Stimulated activated CD4-positive, alpha-beta T cell treated with anti-CD3 and anti-CD28 coated beads, Interleukin-4, amount 100 ng/mL, for 48 hours (primary cell): ENCODE measurements around the gene MAPK8.

Experiments
- DNase-seq, 2 donors: peaks; one replicate each; pipeline ENCODE4 v3.0.0-alpha.2; 2020; ENCODE audit warnings: low read depth in 2 of 2

MAPK8 gene

DNA sequence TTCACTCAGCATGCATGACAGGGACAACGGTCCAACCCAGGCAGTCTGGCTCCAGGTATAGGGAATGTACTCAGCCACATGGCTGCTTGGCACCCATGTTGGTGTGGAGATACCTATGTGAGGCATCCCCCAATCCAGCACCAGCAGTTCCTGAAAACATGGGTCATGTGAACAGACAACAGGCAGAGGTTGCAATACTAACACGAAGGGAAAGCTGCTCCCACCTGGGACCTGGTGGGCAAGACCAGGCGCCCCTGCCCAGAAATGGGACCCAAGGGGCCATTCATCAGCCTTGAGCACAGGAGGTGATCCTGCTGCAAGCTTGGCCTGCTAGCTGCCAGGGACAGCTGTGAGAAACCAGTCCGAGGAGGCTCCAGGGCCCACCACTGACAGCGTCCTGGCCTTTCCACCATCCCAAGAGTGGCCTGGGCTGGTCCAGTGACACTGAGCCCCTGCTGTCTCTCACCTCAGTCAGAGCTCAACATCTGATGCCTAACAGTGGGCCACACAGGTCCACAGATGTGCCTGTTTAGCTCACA lies 156.1 kb downstream of the MAPK8 start:
- no peak for DNase-seq

DNA sequence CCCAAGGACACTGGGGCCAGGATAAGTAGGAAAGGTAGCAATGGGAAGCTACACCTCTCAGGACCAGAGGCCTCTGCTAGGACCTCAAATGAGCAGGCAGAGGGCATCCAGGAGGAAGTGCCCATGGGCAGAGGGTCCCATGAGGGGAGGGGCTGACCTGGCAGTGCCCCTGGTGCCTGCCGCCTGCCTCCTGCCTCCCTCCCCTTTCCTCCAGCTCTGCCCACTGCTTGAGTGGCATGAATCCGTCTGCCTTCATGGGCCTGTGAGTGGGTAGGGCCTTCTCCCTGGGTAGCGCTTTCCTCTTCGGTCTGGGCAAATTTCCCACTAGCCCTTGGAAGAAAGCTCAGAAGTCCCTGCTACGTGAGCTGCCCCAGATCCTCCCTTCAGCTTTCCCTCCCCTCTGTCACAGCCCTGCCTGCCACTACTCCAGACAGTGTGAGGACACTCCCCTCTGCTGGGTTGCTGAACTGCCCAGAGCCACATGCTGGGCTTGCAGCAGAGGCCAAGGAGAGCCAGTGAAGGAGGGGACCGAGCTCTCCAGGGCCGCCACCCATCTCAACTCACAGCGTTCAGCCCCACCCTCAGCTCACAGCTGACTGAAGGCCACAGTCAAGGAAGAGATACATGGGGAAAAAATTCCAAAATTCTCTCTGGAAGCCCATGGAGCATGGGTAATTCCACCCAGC lies 157.0 kb downstream of the MAPK8 start:
- no peak for DNase-seq

DNA sequence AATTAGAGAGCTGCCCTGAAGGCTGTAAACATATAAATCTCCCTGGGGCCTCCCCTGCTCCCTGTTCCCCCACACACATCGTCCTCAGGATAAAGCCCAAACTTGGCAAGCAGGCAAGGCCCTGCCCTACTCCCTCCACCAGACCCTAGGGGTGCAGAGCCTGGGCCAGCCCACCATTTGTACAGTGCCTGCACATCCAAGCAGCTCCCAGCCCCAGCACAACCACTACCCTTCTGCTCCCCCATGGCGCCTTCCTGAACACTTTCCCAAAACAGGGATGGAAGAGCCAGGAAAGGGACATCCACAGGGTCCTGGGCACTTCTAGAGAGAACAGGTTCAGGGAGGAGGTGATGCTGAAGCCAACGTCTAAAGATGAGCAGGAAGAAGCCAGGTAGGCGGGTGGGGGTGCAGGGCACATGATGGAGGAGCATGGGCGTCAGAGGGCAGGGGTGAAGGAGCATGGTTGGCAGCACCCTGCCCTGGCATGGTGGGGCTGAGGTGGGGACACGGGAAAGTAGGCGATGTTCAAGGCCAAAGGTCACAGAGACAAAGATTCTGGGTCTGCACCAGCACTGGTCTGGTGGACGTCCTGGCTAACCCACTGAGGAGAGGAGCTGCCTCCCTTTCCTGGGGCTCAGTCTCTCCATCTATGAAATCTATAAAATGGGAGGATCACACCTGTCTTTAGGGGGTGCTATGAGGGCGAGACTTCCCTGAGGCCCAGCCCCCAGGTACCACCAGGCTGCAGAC lies 157.8 kb downstream of the MAPK8 start:
- no peak for DNase-seq

DNA sequence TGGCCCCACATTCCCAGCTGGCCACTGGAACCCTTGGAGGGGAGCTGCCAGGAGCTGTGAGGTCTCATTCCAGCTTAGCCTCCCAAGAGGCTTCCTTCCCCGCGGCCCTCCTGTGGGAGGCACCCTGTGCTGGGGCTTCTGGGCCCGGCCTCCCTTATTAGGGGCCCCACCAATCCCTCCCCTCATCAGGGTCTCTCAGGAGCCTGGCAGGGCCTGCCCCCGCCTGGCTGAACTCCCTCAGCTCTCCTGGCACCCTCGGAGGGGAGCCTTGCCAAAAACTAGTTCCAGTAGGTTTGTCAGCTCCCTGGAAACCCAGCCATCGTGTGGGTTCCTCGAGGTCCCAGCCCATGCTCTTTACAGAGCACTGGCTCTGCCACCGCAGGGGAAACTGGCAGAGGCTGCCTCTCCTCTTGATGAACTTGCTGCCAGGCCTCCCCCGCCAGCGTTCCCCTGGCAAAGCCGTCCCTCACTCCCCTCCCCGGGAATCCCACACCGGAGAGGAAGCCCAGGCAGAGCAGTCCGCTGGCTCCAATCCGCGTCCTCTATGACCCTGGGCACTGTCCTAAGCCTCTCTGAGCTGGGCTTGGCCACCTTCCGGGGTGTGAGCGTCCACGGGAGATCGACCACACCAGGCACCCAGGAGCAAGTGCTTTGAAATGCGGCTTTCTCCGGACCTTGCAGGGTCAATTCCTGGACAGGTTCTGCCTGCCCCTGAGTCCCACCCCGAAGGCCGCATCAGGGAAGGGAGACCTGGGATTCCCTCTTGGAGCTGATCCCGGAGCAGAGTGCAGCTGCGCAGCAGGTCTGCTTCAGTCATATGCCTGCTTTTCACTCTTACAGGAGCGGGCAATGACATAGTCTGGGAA lies 158.6 kb downstream of the MAPK8 start:
- DNase-seq = no peak

DNA sequence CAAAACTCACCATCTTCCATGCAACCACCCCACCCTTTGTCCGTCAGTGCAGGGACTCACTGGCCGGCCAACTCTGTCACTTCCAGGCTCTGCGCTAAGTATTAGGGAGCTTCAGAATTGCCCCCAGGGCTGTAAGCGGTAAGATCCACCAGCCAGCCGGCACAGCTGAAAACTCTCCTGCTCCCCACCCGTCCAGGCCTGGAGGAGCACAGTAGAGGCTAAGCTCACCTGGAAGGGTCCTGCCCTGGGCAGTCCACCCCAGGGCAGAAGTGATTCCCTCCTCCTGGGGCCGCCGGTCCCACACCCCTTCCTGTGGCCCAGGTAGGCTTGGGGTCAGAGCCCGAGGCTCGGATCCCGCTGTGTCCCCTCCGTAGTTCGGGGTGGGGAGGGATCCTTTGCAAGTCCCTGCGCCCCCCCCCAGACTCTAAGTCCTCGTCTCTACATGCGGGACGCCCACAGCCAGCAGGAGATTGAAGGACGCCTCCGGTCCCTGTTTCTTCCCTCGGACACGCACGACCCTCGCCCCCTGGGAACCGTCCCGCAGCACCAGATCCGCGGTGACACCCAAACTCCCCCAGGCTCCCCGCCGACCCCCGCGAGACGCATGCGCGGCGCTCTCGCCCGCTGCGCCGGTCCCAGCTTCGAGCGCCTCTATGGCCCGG lies 159.5 kb downstream of the MAPK8 start:
- DNase-seq = no peak

DNA sequence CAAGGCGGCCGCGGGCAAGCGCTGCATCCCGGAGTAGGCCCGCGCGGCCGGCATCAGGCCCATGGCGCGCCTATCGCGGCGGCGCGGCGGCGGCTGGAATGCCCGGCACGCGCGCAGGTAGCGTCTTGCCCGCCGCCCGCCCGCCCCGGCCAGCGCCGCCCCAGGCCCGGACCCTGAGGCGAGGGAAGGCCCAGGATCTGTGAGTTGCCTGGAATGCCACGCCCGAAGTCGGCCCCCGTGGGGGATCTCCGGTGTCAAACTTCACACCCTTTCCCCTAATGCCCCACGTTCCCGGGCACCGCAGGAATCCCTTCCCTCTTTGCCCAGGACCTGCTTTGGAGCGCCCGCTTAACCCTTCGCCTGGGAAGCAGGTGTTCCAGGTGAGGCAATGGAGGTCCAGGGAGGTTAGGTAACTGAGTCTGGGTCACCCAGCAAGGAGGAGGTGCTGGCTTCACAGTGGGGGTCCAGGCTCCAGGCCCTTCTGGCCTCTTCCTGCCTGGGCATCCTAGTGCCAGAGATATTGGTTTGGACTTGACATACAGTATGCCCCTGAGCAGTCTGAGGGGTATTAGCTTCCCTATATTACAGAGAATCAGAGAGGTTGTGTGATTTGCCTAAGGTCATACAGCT lies 160.2 kb downstream of the MAPK8 start:
- no peak for DNase-seq

DNA sequence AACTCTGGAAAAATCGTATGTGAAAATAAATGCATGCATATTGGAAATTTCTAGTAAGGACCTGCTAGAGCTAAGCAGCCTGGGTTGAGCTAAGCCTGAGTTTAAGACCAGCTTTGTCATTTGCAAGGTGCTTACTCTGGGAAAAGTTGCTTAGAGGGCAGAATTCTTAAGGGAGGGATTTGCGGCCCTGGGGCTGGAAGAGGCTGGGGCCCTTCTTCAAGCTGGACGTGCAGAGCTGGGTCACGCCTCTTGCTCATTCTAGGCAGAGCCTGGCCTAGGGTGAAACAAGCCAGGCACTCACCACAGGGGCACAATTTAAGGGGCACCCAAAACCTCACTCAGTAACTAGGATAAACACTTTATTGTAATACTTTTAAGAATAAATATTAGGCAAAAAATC lies 161.2 kb downstream of the MAPK8 start:
- no peak for DNase-seq

DNA sequence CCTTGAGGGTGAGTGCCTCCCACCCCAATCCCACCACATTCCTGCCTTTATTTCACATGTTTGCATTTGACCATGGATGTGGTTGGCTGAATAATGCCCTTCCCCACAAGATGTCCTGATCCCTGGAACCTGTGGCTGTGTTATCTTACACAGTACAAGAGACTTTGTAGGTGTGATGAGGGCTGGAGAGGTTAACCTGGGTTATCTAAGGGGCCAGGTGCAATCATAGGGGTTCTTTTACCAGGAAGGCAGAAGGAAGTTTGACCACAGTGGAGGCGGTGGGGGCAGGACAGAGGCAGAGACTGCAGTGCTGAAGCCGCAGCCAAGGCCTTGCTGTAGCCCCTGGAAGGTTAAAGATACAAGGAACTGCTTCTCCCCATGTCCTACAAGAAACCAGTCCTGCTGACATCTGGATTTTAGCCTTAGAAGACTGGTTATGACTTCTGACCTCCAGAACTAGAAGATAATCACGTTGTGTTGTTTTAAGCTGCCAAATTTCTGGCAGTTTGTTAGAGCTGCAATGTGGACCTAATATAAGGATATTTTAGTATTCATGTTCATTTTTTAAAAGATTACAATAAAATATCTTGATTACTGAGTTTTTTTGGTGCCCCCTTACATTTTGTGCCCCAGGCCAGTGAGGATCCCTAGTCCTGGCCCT lies 161.8 kb downstream of the MAPK8 start:
- no peak for DNase-seq

DNA sequence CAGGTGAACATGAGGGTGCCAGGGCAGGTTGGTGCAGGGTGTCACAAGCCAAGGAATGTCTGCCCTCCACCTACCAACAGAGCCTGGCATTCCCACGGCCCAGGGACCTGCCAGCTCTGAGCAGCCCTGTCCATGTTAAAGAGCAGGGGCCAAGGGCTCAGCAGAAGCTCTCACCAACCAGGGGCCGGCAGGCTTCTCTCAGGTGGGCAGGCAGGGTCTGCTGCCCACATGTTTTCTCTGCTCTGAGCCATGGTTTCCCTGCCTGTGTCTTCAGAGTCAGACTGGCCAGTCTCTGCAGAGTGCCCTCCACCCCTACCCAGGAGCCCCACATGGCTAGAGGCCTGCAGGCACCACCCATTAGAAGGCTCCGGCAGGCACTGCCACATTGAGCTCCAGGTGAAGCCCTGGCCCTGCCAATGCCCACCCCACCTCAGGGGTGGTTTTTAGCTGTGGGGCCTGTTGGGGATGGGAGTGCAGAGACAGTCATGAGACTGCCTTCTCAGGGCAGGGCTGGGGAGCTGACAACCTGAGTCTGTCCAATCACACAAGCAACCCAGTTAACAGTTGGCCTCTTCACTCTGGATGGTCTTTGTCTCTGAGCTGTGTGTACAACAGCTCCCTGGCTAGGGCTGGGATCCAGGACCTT lies 162.5 kb downstream of the MAPK8 start:
- no peak for DNase-seq

DNA sequence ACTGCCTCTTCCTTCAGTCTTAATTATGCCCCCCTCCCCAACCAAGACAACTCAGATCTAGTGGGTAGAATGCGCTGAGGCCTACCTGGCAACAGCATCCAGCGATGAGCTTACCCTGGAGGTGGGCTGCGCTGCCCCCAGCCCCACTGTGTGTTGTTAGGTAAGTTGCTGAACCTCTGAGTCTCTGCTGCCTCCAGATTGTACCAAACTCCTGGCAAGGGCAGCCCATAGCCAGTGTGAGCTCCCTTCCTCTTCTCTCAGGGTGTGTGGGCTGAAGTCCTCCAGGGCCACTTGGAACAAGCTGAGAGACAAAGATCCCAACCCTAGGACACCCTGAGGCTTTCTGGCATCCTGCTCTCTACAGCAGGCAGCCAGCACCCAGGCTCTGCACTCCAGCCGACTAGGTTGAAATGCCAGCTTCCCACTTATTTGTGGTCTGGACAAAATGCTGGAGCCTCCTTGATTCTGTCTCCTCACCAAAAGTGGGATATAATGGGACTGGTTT lies 163.1 kb downstream of the MAPK8 start:
- DNase-seq = no peak

DNA sequence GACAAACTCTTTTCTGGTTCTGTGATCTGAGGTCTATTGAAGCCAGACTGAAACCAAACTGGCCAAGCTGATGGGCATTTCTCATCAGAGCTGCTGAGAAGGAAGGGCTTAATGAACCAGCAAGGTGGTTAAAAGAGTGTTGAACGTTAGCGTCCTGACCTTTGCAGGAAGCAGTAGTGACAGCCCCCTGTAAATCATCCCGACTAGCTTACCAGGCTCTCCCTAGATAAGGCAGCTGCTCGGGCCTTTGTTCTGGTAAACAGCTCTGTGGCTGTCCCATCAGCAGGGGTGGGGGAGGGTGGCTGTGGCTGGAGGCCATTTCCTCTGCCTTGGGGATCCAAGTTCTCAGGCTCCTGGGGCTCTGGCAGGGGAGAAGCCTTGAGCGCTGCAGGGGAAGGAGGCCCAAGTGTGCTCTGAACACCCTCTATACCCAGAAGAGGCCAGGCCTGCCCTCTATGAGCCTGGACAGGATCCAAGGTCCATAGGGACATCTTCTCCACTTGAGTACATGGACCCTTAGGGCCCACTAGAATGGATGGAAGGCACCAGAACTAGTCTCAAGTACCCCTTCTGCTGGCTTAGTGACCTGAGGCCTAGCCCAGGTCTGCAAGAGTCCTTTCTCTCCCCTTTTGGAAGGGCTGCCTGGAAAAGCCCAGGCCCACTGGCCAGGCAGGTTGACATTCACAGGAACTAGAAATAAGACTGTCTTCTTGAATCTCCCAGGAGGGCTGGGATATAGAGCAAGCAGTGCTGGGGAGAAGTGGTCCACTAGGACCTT lies 163.8 kb downstream of the MAPK8 start:
- no peak for DNase-seq

DNA sequence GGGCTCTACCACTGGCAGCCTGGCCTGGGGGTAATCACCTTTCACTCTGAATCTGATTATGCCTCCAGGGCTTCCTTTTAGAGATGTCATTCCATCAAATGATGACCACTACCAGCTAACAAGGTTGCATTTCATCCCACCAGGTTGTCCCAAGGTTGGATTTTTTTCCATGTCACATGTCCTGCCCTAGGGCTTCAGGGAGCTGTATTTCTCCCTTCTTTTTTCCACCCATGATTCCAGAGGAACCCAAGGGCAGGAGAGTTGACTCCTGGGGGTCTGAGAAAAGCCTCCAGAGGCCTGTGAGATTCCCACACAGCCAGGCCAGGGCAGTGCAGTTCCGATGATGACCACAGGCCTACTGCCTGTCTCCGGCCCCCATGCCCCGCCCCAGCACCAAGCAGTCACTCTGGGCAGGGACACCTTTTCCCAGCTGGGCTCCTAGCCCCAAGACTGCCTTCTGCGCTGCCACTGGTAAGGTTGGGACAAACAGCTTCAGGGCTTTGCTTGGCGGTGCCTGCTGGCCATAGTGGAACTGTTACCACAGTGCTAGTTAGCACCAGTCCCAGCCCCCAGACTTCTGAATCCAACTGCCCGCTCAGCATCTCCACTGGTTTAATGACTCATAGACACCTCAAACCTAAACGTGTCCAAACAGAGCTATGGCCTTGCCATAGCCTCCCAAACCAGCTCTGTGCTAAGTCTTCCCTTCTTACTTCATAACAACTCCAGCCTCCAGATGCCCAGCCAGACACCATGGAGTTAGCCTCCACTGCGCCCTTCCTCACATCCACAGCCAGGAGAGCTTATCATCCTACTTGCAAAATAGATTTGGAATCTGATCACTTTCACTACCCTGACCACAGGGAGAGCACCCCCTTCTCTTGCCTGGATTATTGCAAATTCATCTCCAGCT lies 164.7 kb downstream of the MAPK8 start:
- no peak for DNase-seq

DNA sequence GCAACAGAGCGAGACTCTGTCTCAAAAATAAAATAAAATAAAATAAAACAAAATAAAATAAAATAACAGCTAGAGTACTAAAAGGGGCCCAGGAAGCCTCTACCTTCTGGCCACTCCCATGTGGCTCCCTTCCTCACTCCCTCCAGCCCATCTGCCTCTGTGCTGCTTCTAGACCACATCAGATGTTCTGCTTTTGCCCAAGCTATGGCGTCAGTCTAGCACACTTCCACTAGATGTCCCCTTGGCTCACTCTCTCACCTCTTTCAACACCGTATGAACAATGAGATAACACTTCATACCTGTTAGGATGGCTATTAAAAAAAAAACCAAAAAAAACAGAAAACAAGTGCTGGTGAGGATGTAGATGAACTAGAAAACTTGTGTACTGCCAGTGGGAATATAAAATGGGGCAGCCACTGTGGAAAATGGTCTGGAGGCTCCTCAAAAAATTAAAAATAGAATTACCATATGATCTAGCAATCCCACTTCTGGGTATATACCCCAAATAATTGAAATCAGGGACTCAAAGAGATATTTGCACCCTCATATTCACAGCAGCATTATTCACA lies 166.1 kb downstream of the MAPK8 start:
- DNase-seq = no peak

DNA sequence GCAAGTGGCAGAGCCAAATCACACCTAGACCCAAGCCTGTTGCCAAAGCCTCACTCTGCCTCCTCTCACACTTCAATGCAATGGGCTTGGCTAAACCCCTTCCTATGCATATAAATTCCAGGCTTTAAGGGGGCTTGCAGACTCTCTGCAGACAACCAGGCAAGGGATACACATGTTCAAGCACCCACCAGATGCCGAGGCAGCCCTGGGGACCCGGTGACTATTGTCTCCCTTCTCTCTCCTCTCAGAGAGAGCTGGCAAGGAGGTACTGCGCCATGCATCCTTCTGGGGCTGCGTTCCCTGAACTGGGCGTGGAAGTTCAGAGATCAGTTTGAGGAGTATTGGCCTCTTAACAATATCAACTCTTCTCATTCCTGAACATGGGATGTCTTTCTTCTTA lies 167.2 kb downstream of the MAPK8 start:
- no peak for DNase-seq

DNA sequence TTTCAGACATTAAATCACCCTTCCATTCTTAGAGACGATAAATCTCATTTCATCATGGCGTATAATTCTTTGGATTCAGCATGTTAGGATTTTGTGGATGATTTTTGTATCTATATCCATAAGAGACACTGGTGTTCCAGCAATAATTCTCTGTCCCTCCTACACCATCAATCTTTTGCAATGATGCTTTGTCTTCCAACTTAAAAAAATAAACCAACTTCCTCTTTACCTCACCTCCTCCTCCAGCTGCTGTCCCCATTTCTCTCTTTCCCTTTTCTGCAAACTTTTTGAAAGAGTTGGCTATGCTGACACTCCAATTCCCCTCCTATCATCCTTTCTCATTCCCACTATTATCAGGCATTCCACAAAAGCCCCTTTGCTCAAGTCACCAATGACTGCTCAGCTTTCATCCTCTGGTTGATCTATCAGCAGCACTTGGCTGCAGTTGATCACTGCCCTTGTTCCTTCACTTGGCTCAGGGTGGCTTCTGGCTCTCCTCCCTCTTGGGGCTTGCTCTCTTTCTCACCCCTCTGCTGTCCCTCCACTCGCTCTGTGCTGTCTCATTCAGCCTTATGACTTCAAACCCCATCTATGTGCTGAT lies 168.4 kb downstream of the MAPK8 start:
- DNase-seq = no peak

DNA sequence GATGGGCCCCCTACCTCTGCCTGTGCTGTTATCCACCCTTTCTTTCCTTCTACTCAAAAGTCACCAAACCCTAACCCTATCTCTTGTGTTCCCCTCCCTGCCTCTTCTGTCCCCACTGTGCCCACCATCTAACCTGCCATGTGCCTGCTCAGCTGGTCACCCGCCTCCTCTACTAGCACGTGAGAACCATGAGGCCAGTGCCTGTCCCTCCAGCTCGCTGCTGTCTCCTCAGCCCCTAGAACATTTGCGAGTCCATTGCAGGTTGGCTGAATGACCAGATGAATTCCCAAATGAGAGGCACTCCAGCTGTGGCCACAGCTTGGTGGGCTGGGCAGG lies 169.4 kb downstream of the MAPK8 start:
- no peak for DNase-seq

DNA sequence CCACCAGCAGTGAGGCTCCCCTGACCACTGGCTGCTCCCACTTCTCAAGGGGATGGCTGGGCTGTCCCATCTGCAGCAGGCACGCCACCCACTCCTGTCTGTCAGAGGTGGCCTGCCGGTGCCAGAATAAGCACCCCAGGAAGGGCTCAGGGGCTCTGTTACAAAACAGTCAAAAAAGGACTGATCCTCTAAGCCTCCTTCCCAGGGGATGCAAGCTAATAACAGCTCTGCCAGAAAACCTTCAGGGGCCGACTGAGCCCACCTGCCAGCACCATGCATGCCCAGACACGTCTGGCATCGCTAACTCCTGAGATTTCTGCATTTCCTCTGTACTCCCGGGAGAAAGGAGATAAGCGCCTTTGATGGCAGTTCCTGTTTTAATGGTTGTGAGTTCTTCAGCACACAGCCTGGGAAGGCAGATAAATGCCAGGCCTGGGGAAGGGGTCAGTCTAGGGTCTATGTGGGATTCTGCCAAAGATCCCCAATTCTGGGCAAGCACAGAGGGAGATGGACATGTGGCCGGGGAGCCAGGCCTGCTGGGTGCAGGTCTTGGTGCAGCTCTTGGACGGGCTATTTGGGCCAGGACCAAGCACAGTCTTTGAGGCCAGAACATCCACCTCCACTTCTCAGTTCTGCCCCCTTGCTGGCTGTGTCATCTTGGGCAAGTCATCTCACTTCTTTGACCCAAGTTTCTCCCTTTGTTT lies 170.0 kb downstream of the MAPK8 start:
- no peak for DNase-seq
